Caco-2 (cell line): Measurements from ENCODE around the gene TNFSF4. TPM values are rescaled to one million over a fixed set of nuclear protein-coding genes. Genes with fewer than 3 reads are reported as not detected.

Experiments used
- BruUV-seq: library from RNA; stranded (reverse); fragments of 400-500 nt; replicated peaks from 2 replicates; lab custom pipeline; 2021; lab: Mats Ljungman, UMichigan
- CTCF ChIA-PET: fragments of 300-600 bp; sonication (Branson Sonifier 250); formaldehyde crosslinking; loops from one replicate; lab custom pipeline; 2022; ENCODE audit warnings: antibody characterized with exemption; lab: Charles Lee
- POLR2A ChIA-PET: fragments of 300-600 bp; sonication (Branson Sonifier 250); formaldehyde crosslinking; loops from one replicate; lab custom pipeline; 2022; ENCODE audit warnings: antibody characterized with exemption; lab: Charles Lee
- DNase-seq, 2 experiments: peaks; one replicate each; pipeline versions ENCODE4 v3.0.0 to v3.0.0-alpha.2; 2020 to 2022
- H3K27me3 ChIP-seq: replicated peaks from 2 replicates; pipeline ENCODE4 v1.6.0; 2011; ENCODE audit warnings: low read length; ENCODE audit not compliant: control insufficient read depth, insufficient read depth
- H3K36me3 ChIP-seq: 2 replicates; pipeline ENCODE4 v1.5.1; 2011; ENCODE audit warnings: low read length; ENCODE audit not compliant: control insufficient read depth, insufficient read depth
- H3K4me1 ChIP-seq: fragments of 250-450 bp; sonication (Bioruptor Pico); 2 replicates; pipeline ENCODE4 v1.5.1; 2020; ENCODE audit warnings: mild to moderate bottlenecking
- H3K4me3 ChIP-seq: 2 replicates; pipeline ENCODE4 v1.5.1; 2011; ENCODE audit warnings: low read depth, mild to moderate bottlenecking, control low read depth, low read length
- H3K9me3 ChIP-seq: fragments of 250-450 bp; sonication (Bioruptor Pico); 2 replicates; pipeline ENCODE4 v1.5.1; 2020; ENCODE audit warnings: mild to moderate bottlenecking, moderate library complexity
- H3K27ac Mint-ChIP-seq: one replicate; pipeline ENCODE4 v1.8.0; 2022; ENCODE audit warnings: mixed read lengths; ENCODE audit not compliant: unreplicated experiment
- H3K27me3 Mint-ChIP-seq: one replicate; pipeline ENCODE4 v1.8.0; 2022; ENCODE audit warnings: mixed read lengths; ENCODE audit not compliant: insufficient read depth, unreplicated experiment
- H3K36me3 Mint-ChIP-seq: one replicate; pipeline ENCODE4 v1.8.0; 2022; ENCODE audit warnings: mild to moderate bottlenecking, mixed read lengths; ENCODE audit not compliant: insufficient read depth, unreplicated experiment
- H3K4me1 Mint-ChIP-seq: one replicate; pipeline ENCODE4 v1.8.0; 2022; ENCODE audit warnings: low read depth, mixed read lengths; ENCODE audit not compliant: unreplicated experiment
- H3K4me3 Mint-ChIP-seq: one replicate; pipeline ENCODE4 v1.8.0; 2022; ENCODE audit warnings: mild to moderate bottlenecking, moderate library complexity, mixed read lengths; ENCODE audit not compliant: unreplicated experiment
- H3K9me3 Mint-ChIP-seq: one replicate; pipeline ENCODE4 v1.8.0; 2022; ENCODE audit warnings: mixed read lengths; ENCODE audit not compliant: unreplicated experiment
- CTCF ChIP-seq, 2 experiments: fragments of 200-600 bp in 1 of 2; IDR thresholded peaks; 1 replicate in 1 of 2; 2 replicates in 1 of 2; pipeline versions ENCODE4 v1.5.1 to v1.8.0; 2011 to 2022; ENCODE audit warnings: antibody characterized with exemption in 1 of 2, control low read depth in 1 of 2, inconsistent platforms in 1 of 2, low read depth in 1 of 2, low read length in 1 of 2, mild to moderate bottlenecking in 1 of 2, moderate library complexity in 1 of 2; ENCODE audit not compliant: insufficient read depth in 1 of 2, severe bottlenecking in 1 of 2, unreplicated experiment in 1 of 2
- intact Hi-C: fragments of 100-400 bp; cut with micrococcal nuclease; formaldehyde crosslinking; loops from one replicate; pipeline ENCODE4 v1.10.0; 2022; ENCODE audit not compliant: unreplicated experiment
- total RNA-seq: library from RNA; stranded (reverse); gene quantifications from 2 replicates; pipeline ENCODE4 v1.2.3, GENCODE V29; 2022

The TNFSF4 gene
- total RNA-seq, 1 experiment from 2014 or later, result 1.3 TPM

DNA sequence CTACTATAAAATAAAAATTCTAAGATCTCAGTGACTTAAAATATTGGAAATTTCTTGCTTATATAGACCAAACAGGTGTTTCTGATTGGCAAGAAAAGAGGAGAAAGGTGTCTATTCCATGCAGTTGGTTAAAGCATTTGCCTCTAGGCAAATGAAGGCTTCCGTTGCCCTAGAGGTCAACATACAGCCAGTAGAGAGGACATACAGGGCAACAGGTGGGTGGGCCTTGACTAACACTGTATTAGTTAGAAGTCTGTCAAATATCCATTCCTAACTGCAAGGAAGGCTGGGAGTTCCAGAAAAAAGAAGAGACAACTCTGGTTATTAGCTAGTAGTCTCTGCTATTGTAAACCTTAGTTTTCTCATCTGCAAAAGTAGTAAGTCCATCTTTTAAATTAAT lies 43.0 kb downstream of the TNFSF4 start:
- no peak overlapping the region for H3K4me3 Mint-ChIP-seq
- no peak overlapping the region for H3K4me3 ChIP-seq
- H3K4me1 ChIP-seq, result no peaks in the 10 kb centered on the region; the same call in 1 of the 2 replicates
- no peaks in the 10 kb centered on the region for H3K9me3 ChIP-seq
- BruUV-seq, result no TSS peak
- no peaks in the 10 kb centered on the region for H3K36me3 ChIP-seq
- H3K4me1 Mint-ChIP-seq, result no peaks in the 10 kb centered on the region
- H3K9me3 Mint-ChIP-seq, result peaks cover 1% of the 10 kb centered on the region
- H3K27ac Mint-ChIP-seq, result no peak overlapping the region
- no peak for TF ChIP-seq CTCF (IDR thresholded peaks at IDR 0.05; ENCODE audit: insufficient read depth in 1 of 2, low read depth in 1 of 2, low read length in 1 of 2, severe bottlenecking in 1 of 2, unreplicated experiment in 1 of 2)
- POLR2A ChIA-PET, result no interaction called here
- DNase-seq, result no peak
- intact Hi-C loops, result no loop called here
- H3K27me3 ChIP-seq, result no peaks in the 10 kb centered on the region
- CTCF ChIA-PET, result no interaction called here
- H3K36me3 Mint-ChIP-seq, result no peaks in the 10 kb centered on the region
- H3K27me3 Mint-ChIP-seq, result no peaks in the 10 kb centered on the region

DNA sequence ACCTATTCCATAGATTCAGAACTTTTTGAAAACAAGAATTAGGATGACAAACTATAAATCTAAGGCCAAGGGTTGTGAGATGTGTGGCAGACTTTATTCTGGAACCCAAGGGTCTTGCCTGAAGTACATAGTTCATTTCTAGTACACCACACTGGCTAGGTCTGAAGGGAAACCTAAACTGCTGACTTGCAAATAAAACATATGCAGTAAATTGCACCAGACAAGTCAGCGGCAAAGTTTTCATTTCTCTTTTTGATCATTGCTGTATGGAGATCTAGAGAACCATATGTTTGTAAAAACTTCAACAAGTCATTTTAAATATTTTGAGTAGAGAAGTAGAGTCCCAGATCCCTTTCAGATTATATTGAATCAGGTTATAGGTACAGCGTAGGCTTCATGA lies 43.9 kb downstream of the TNFSF4 start:
- intact Hi-C loops, result no loop called here
- Mint-ChIP-seq H3K27ac (no peak overlapping the region), H3K9me3 (no peaks in the 10 kb centered on the region), H3K36me3 (no peaks in the 10 kb centered on the region), H3K27me3 (no peaks in the 10 kb centered on the region), H3K4me1 (no peaks in the 10 kb centered on the region), H3K4me3 (no peak overlapping the region)
- Histone ChIP-seq H3K4me3 (no peak overlapping the region), H3K9me3 (no peaks in the 10 kb centered on the region), H3K27me3 (no peaks in the 10 kb centered on the region), H3K4me1 (no peaks in the 10 kb centered on the region; the same call in 1 of the 2 replicates), H3K36me3 (no peaks in the 10 kb centered on the region)
- no TSS peak for BruUV-seq
- no peak for DNase-seq
- CTCF ChIA-PET, result no interaction called here
- POLR2A ChIA-PET, result no interaction called here
- TF ChIP-seq CTCF (IDR thresholded peaks at IDR 0.05; ENCODE audit: insufficient read depth in 1 of 2, low read depth in 1 of 2, low read length in 1 of 2, severe bottlenecking in 1 of 2, unreplicated experiment in 1 of 2), result no peak

DNA sequence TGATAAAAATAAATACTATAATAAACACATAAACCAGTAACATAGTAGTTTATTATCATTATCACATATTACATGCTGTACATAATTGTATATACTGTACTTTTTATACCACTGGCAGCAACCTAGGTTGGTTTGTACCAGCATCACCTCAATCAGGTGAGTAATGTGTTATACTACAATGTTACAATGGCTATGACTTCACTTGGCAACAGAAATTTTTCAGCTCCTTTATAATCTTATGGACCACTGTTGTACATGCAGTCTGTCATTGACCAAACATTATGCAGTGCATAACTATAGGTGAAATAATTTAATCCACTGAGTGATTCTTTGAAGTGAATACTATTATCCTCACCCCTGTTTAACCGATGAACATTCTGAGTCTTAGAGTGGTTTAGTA lies 44.5 kb downstream of the TNFSF4 start:
- Mint-ChIP-seq H3K27me3 (no peaks in the 10 kb centered on the region), H3K4me3 (no peak overlapping the region), H3K9me3 (no peaks in the 10 kb centered on the region), H3K27ac (no peak overlapping the region), H3K4me1 (no peaks in the 10 kb centered on the region), H3K36me3 (no peaks in the 10 kb centered on the region)
- Histone ChIP-seq H3K36me3 (no peaks in the 10 kb centered on the region), H3K27me3 (no peaks in the 10 kb centered on the region), H3K4me1 (no peaks in the 10 kb centered on the region; the same call in 1 of the 2 replicates), H3K9me3 (no peaks in the 10 kb centered on the region), H3K4me3 (no peak overlapping the region)
- ChIA-PET CTCF (no interaction called here), POLR2A (no interaction called here)
- TF ChIP-seq CTCF (IDR thresholded peaks at IDR 0.05; ENCODE audit: insufficient read depth in 1 of 2, low read depth in 1 of 2, low read length in 1 of 2, severe bottlenecking in 1 of 2, unreplicated experiment in 1 of 2), result no peak
- intact Hi-C loops, result no loop called here
- no TSS peak for BruUV-seq
- no peak for DNase-seq
